HT-29 (cell line): Measurements from ENCODE around the gene QTRT2. TPM values are rescaled to one million over a fixed set of nuclear protein-coding genes. Genes with fewer than 3 reads are reported as not detected.

Source experiments
- DNase-seq: peaks from one replicate; pipeline ENCODE4 v3.0.0-alpha.2; 2015; ENCODE audit warnings: low spot score
- total RNA-seq: library from RNA; depleted of rRNA; stranded (reverse); fragments of >200 nt; shearing (Covaris generic); gene quantifications from 2 replicates; pipeline ENCODE4 v1.2.3, GENCODE V29; 2014; rRNA removed

The QTRT2 gene
- total RNA-seq, 1 experiment from 2014 or later: 32.1 TPM

DNA sequence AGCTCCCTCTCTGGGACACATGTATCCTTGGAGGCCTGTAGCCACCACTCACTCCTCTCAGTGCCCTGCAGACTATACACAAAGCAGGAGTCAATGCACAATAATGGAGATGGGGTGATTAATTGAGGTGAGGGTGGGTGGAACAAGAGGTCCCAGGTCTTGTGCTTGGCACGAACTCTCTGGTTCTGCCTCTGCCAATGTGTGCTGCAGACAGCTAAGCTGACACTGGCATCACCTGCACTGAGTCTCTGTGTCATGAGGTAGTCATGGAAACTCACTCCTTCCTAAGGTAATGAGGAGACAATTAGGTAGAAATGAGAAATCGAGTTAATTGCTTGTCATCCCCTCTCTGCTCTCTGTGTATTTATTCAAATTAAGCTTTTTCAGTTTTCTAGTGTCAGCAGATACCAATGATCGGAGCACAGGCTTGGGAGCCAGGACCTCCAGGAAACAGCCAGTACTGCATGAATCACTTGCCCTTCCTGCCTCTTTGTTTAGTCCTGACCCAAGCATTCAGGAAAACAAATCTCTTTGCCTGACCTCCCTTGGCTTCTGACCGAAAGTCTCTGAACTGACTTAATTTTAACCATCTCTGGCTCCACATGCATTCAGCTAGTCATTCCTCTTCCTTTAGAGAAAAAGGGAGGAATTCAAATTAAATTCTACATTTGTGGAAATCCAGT, 65.6 kb downstream of the QTRT2 start:
- no peak for DNase-seq

DNA sequence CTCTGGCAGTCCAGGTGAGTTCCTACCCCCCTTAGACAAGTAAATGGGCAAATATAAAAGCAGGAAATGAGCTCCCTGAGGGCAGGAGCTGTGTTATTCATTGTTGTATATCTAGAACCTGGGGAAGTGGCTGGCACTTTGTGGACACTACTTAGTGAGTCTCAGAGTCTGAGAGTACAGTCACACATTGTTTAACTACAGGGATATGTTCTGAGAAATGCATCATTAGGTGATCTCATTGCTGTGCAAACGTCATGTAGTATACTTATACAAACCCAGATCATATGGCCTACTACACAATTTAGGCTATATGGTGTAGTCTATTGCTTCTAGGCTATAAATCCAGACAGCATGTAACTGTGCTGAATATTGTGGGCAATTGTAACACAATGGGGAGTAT, 69.9 kb downstream of the QTRT2 start:
- DNase-seq: no peak

DNA sequence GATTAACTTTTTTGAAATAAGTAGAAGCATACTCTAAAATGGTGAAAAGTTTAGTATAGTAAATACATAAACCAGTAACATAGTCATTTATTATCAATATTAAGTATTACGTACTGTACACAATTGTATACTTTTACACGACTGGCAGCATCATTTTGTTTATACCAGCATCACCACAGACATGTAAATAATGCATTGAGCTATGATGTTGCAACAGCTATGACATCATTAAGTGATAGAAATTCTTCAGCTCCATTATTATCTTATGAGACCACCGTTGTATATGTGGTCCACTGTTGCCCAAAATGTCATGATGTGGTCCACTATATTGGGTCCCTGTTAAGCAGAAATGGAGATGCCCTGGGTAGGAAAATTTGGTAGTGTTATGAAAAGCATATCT, 71.0 kb downstream of the QTRT2 start:
- no peak for DNase-seq

DNA sequence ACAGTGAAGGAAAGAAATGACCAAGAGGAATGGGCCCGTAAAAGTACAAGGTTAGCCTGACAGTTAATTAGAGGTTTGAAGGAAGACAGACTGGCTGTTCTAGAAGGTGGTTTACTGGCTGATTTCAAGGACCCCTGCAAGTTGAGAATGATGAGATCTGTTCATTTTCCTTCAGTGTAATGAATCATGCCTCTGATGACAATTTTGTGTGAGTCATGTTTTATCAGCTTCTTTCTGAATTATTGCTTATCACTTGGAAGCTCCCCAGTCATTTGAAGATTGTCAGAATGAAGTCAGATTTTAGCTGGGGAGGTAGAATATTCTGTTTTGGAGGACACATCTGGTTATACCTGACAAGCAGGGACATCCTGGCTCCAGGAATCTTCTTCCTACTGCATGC, 71.7 kb downstream of the QTRT2 start:
- no peak for DNase-seq

DNA sequence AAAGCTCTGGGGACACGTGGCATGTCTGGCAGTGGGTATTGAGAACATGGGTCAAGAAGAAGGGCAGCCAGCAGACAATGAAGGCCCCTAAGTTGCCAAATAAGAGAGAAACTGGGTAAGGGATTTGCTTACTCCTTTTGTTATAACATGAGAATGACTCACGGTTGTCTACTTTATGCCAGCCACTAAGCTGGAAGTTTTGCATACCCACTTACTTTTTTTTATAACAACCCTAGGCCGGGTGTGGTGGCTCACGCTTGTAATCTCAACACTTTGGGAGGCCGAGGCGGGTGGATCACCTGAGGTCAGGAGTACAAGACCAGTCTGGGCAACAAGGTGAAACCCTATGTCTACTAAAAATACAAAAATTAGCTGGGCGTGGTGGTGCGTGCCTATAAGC, 72.3 kb downstream of the QTRT2 start:
- no peak for DNase-seq

DNA sequence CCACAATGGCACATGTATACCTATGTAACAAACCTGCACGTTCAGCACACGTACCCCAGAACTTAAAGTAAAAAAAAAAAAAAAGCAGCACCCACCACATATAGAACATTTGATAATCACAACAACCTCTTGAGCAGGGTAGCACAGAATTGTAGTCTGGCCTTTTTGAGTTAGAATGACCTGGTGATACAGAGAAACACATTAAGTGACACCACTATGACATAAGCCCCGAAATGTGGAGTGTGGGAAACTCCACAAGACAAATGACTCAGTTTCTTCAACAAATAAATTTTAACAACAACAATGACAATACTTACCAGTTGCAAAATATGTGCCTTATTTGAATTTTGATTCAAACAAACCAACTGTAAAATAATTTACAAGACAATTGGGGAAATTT, 76.0 kb downstream of the QTRT2 start:
- DNase-seq: no peak

DNA sequence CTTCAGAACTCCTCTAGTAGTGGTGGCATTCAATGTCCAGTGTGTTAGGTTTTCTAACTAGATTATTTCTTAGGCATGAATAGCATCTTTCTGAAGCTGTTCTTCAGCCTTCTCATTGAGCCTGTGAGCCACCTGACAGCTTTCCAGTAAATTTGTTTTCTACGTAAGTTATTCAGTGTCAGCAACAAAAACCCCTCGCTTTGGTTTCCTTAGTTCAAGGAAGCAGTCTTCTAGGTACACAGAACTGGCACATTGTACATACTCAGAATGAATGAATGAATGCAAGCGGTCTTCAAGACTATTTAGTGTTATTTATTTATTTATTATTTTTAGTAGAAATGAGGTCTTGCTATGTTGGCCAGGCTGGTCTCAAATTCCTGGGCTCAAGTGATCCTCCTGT, 77.4 kb downstream of the QTRT2 start:
- DNase-seq: no peak

Other genes starting within 250 kb of the QTRT2 start
- 0.10 and 0.42 TPM in 2 replicates for gene GRAMD1C, start 217.9 kb upstream of the QTRT2 start, total RNA-seq
- gene ZDHHC23, start 108.7 kb upstream of the QTRT2 start, total RNA-seq: 11.5 and 12.6 TPM in 2 replicates
- gene CCDC191, start 211 bp upstream of the QTRT2 start, total RNA-seq: 0.78 and 1.1 TPM in 2 replicates
- gene DRD3, start 122.3 kb downstream of the QTRT2 start, total RNA-seq: not detected in 2 replicates
- not detected in 2 replicates for gene ZNF80, start 180.8 kb downstream of the QTRT2 start, total RNA-seq
- gene TIGIT, start 237.3 kb downstream of the QTRT2 start, total RNA-seq: not detected in 2 replicates